Hypothalamus (tissue), 51 donors: Measurements from ENCODE around the gene CX3CL1.

Source experiments
- DNase-seq, 51 donors: peaks; one replicate each; lab custom pipeline; 2025; lab: John Stamatoyannopoulos, UW

Gene CX3CL1

GRCh38 chr16:57430955-57431354, 58.7 kb downstream of the CX3CL1 start:
- DNase-seq, result no peak

- DNase-seq, result no peak
Measured at GRCh38 chr16:57432505-57432904, 60.2 kb downstream of the CX3CL1 start.

DNA sequence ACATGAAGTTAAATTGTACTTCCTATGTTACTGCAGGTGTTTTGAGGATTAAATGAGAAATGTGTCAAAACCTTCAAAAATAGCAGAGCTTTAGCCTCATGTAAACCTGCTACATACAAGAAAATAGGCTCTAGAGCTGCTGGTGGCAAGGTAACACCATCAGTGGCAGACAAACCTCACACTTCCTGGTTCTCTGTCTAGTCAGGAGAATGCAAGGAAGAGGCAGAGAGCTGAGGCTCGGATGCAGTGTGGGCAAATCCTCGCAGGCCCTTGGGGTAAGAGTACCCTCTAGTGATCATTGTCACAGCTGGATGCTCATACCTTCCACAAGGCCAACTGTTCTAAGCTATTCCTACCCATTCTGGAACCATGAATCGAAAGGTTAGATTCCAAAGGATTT, 60.7 kb downstream of the CX3CL1 start:
- DNase-seq, result no peak

DNA sequence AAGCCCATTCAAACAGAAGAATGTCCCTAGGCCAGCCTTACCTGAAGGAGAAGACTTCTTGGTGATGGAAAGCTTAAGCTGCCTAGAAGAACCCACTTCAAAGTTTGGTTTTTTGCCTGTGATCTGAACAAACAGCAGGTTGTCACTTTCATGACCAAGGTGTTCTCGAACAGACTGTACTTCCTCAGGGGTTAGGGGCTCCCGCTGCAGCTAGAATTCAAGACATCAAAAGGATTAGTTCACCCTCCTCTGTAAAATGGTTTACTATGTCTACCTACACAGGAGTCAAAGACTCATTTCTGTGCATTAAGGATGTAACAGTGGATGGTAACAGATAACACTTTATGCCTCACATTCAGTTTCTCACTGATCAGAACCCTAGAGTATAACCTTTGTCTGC, 61.7 kb downstream of the CX3CL1 start:
- no peak for DNase-seq
